Lower lobe of right lung (tissue), 2 donors: ENCODE data around the gene GNAT2. TPM values are rescaled to one million over a fixed set of nuclear protein-coding genes. Genes with fewer than 3 reads are reported as not detected.

ENCODE experiments used
- ATAC-seq, 2 donors: fragments of 200-7000 bp; cut with Tn5 transposase; one replicate each; pipeline ENCODE4 v1.9.1; 2020 to 2022; ENCODE audit warnings: mild to moderate bottlenecking in 2 of 2, moderate library complexity in 2 of 2
- DNase-seq: peaks from one replicate; pipeline ENCODE4 v3.0.0-alpha.2; 2020
- H3K27ac ChIP-seq: fragments of 200-600 bp; one replicate; pipeline ENCODE4 v1.8.0; 2022
- H3K27me3 ChIP-seq: fragments of 200-600 bp; one replicate; pipeline ENCODE4 v1.8.0; 2022; ENCODE audit warnings: low read depth
- H3K36me3 ChIP-seq: fragments of 200-600 bp; one replicate; pipeline ENCODE4 v1.8.0; 2022; ENCODE audit warnings: mild to moderate bottlenecking
- H3K4me1 ChIP-seq: fragments of 200-600 bp; one replicate; pipeline ENCODE4 v1.8.0; 2022
- H3K4me3 ChIP-seq: fragments of 200-600 bp; one replicate; pipeline ENCODE4 v1.8.0; 2022; ENCODE audit warnings: mild to moderate bottlenecking
- H3K9me3 ChIP-seq: fragments of 200-600 bp; one replicate; pipeline ENCODE4 v1.8.0; 2022
- intact Hi-C: fragments of 100-400 bp; cut with DNase I; formaldehyde crosslinking; loops from one replicate; pipeline ENCODE4 v1.11.0; 2022
- total RNA-seq: library from RNA; stranded (reverse); fragmentation: NEBNext Ultra II Directional; extraction: Animal tissue kit (Norgen Biotek cat#: 25700); gene quantifications from one replicate; pipeline ENCODE4 v1.2.1, GENCODE V29; 2021
- TF ChIP-seq, protein P1 (sequence below): fragments of 200-600 bp; IDR thresholded peaks from one replicate; pipeline ENCODE4 v1.8.0; 2022; ENCODE audit warnings: antibody characterized with exemption, mild to moderate bottlenecking
- donor health status: DM: no; HTN: yes; CAD: no; lungs with severe emphysema.

The GNAT2 gene
- total RNA-seq, 1 donor from 2014 or later, result not detected

DNA sequence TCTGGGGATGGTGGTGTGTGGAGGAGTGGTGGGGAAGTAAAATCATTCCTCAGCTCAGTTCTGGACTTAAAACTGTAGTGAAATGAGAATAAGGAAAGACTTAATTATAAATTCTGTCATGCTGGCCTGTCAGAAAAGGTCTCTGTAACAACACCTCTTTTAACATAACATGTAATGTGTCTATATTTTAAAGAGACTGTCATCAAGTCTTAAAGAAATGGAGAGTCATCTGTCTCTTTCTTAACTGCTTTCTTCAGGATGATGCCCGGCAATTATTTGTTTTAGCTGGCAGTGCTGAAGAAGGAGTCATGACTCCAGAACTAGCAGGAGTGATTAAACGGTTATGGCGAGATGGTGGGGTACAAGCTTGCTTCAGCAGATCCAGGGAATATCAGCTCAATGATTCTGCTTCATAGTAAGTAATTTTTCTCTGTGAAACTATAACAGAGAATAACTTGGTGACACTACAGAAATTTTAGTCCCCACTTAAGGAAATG, 40.4 kb downstream of the GNAT2 start:
- Histone ChIP-seq H3K4me1 (peaks cover 17% of the 10 kb centered on the region), H3K9me3 (no peaks in the 10 kb centered on the region), H3K27ac (no peak overlapping the region), H3K27me3 (no peaks in the 10 kb centered on the region), H3K4me3 (no peak overlapping the region), H3K36me3 (peaks cover 58% of the 10 kb centered on the region)
- no peak for ATAC-seq
- intact Hi-C loops, result no loop called here
- TF ChIP-seq, protein P1, sequence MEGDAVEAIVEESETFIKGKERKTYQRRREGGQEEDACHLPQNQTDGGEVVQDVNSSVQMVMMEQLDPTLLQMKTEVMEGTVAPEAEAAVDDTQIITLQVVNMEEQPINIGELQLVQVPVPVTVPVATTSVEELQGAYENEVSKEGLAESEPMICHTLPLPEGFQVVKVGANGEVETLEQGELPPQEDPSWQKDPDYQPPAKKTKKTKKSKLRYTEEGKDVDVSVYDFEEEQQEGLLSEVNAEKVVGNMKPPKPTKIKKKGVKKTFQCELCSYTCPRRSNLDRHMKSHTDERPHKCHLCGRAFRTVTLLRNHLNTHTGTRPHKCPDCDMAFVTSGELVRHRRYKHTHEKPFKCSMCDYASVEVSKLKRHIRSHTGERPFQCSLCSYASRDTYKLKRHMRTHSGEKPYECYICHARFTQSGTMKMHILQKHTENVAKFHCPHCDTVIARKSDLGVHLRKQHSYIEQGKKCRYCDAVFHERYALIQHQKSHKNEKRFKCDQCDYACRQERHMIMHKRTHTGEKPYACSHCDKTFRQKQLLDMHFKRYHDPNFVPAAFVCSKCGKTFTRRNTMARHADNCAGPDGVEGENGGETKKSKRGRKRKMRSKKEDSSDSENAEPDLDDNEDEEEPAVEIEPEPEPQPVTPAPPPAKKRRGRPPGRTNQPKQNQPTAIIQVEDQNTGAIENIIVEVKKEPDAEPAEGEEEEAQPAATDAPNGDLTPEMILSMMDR, result no peak
- DNase-seq, result no peak

DNA sequence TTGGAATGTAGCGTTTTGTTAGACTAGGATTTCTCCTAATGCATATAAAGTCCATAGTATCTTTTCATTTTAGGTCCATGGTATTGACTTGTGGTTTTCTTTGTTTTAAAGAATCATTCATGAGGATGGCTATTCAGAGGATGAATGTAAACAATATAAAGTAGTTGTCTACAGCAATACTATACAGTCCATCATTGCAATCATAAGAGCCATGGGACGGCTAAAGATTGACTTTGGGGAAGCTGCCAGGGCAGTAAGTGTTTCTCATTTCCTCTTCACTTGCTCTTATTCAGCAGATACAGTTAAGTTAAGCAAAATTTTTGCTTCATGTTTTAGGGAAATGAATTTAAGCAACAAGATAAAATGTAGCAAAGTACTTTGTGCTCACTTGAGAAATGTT, 45.6 kb downstream of the GNAT2 start:
- TF ChIP-seq, protein P1, result no peak

DNA sequence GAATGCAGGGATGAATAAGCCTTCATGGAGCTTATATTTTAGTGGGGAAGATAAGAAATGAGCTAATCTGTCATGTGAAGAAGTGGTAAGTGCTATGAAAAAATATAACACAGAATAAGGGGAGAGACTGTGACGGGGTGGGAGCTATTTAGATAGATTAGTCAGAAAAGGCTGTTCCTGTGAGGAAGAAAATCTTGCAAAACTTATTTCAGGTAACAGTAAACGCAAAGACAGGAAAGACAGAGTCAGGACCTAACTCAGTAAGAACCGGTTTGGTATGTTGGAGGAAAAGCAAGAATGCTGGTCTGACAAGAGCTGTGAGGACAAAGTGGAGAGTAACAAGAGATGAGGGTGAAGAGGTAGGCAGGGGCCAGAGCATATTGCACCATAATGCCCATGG, 49.0 kb downstream of the GNAT2 start:
- Histone ChIP-seq H3K27me3 (no peaks in the 10 kb centered on the region), H3K4me1 (peaks cover 74% of the 10 kb centered on the region), H3K9me3 (no peaks in the 10 kb centered on the region), H3K36me3 (no peaks in the 10 kb centered on the region), H3K27ac (no peak overlapping the region), H3K4me3 (no peak overlapping the region)
- intact Hi-C loops, result no loop called here
- ATAC-seq, result peak; percentile 93 to 94
- DNase-seq, result no peak
- TF ChIP-seq, protein P1, result no peak

More for the DNA sequence above, 45.6 kb downstream of the GNAT2 start:
- H3K9me3 ChIP-seq, result no peaks in the 10 kb centered on the region
- no peaks in the 10 kb centered on the region for H3K27me3 ChIP-seq
- intact Hi-C loops, result no loop called here
- H3K4me1 ChIP-seq, result peaks cover 53% of the 10 kb centered on the region
- peak; percentile 60 to 80 for ATAC-seq
- H3K36me3 ChIP-seq, result peaks cover 8% of the 10 kb centered on the region
- no peak overlapping the region for H3K27ac ChIP-seq
- no peak overlapping the region for H3K4me3 ChIP-seq
- no peak for DNase-seq

DNA sequence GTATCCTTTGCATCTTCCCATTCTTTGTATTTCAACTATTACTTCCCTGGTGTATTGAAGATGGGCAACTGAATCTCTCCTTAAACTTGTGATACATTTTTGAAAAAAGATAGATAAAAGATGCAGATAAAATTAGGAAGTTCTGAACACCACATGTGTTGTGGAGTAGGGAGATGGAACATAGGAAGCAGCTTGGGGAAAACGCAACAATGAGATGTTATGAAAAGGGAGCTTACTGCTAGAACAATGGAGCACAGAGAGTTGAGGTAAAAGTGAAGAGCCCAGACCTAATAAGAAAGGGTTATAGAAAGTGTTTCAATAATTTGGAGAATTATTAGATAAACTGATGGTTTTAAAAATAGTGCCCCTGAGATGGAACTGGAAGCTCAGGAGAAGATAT, 50.1 kb downstream of the GNAT2 start:
- intact Hi-C loops, result no loop called here
- peaks cover 66% of the 10 kb centered on the region for H3K4me1 ChIP-seq
- no peak for DNase-seq
- no peaks in the 10 kb centered on the region for H3K9me3 ChIP-seq
- no peaks in the 10 kb centered on the region for H3K36me3 ChIP-seq
- TF ChIP-seq, protein P1, result no peak
- no peak overlapping the region for H3K4me3 ChIP-seq
- no peaks in the 10 kb centered on the region for H3K27me3 ChIP-seq
- ATAC-seq, result no peak
- no peak overlapping the region for H3K27ac ChIP-seq

- Histone ChIP-seq H3K4me3 (no peak overlapping the region), H3K4me1 (peaks cover 61% of the 10 kb centered on the region), H3K9me3 (no peaks in the 10 kb centered on the region), H3K27me3 (no peaks in the 10 kb centered on the region), H3K36me3 (no peaks in the 10 kb centered on the region), H3K27ac (no peak overlapping the region)
- DNase-seq (no peak), ATAC-seq (no peak)
- intact Hi-C loops, result no loop called here
- TF ChIP-seq, protein P1, result no peak
Measured at GRCh38 chr1:109567877-109568672, 51.3 kb downstream of the GNAT2 start.
